COLO668 (cell line): Measurements from ENCODE around the gene PRKAR1B.

Experiments used
- DNase-seq: peaks from one replicate; lab custom pipeline; 2025; ENCODE audit not compliant: unreplicated experiment; lab: John Stamatoyannopoulos, UW

Gene PRKAR1B

GRCh38 chr7:527723-528122, 199.4 kb downstream of the PRKAR1B start:
- no peak for DNase-seq

- DNase-seq: no peak
Measured at GRCh38 chr7:526460-527034, 200.5 kb downstream of the PRKAR1B start.

- DNase-seq: no peak
Measured at GRCh38 chr7:525740-526139, 201.3 kb downstream of the PRKAR1B start.

GRCh38 chr7:524800-525199, 202.3 kb downstream of the PRKAR1B start:
- DNase-seq: no peak

GRCh38 chr7:523347-524336, 203.4 kb downstream of the PRKAR1B start:
- DNase-seq: peak; percentile 89

- peak; percentile 57 for DNase-seq
Measured at GRCh38 chr7:522951-523314, 204.1 kb downstream of the PRKAR1B start.

GRCh38 chr7:522071-522950, 204.8 kb downstream of the PRKAR1B start:
- peak; percentile 86 for DNase-seq

GRCh38 chr7:521221-522070, 205.6 kb downstream of the PRKAR1B start:
- peak; percentile 92 for DNase-seq

- peak; percentile 37 for DNase-seq
Measured at GRCh38 chr7:520503-521161, 206.4 kb downstream of the PRKAR1B start.

- peak; percentile 85 for DNase-seq
Measured at GRCh38 chr7:519484-520390, 207.3 kb downstream of the PRKAR1B start, which contains the start of gene PDGFA. Gene PDGFA (minus strand): TSS chr7:519846. CDS start chr7:519001, 845 bp downstream.

- peak; percentile 86 for DNase-seq
Measured at GRCh38 chr7:518630-519483, 208.2 kb downstream of the PRKAR1B start.

- DNase-seq: peak; percentile 67
Measured at GRCh38 chr7:517774-518629, 209.1 kb downstream of the PRKAR1B start.

- peak; percentile 64 for DNase-seq
Measured at GRCh38 chr7:516606-517456, 210.2 kb downstream of the PRKAR1B start.

GRCh38 chr7:516216-516605, 210.9 kb downstream of the PRKAR1B start:
- no peak for DNase-seq

- no peak for DNase-seq
Measured at GRCh38 chr7:515628-516027, 211.5 kb downstream of the PRKAR1B start.
